Activated naive CD4-positive, alpha-beta T cell treated with anti-CD3 and anti-CD28 coated beads, Interleukin-2, amount 50 U/mL, for 16 hours (primary cell): ENCODE measurements around the gene KLK4.

Experiments used
- DNase-seq: peaks from one replicate; pipeline ENCODE4 v3.0.0-alpha.2; 2020

KLK4 gene

DNA sequence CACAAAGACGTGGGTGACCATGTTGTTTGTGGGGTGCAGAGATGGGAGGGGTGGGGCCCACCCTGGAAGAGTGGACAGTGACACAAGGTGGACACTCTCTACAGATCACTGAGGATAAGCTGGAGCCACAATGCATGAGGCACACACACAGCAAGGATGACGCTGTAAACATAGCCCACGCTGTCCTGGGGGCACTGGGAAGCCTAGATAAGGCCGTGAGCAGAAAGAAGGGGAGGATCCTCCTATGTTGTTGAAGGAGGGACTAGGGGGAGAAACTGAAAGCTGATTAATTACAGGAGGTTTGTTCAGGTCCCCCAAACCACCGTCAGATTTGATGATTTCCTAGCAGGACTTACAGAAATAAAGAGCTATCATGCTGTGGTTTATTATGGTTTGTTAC lies 32.3 kb downstream of the KLK4 start:
- no peak for DNase-seq

- DNase-seq = no peak
Observed at GRCh38 chr19:50877338-50877737, 33.9 kb downstream of the KLK4 start.

GRCh38 chr19:50876456-50876855 lies 34.7 kb downstream of the KLK4 start:
- no peak for DNase-seq

DNA sequence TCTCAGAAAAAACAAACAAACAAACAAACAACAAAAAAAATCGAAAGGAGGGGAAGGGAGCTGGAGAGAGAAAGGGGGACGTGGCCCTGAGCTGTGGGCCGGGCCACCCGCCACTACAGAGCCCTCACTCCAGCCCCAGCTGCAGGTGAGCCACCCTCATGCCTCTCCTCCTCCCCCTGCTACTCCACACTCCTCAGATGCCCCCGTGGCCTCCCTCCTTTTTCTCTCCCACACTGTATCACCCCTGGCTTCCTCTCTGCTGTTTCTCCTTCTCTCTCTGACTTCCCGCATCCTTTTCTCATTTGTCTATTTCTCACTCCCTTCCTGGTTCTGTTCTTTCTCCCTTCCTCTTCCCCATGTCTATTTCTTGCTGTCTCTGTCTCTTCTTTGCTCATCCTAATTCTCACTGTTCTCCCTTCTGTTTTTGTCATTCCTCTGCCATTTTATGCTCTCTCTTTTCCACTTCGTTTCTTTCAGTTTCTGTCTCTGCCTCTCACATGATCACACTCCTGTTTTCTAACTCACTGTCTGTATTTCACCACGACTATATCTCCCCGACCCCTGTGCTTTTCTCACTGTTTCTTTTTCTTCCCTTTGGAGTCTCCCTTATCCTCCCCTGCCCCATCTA lies 35.3 kb downstream of the KLK4 start:
- DNase-seq = no peak

DNA sequence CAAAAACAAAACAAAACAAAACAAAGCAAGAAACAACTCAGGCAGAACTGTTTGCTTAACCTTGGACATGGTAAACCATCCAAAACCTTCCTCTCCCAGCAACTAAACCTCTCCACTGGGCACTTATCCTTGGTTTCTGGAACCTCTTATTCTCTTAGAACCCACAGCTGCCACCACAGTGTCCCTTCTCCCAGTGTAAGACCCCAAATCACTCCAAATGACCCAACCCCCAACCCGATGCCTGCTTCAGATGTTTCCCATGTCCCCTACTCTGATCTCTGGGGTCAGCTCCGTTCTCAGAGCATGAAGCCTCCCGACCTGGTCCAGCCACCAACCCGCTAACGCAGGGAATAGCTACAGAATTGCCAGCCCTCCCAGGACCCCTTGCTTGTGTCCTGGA lies 37.0 kb downstream of the KLK4 start:
- DNase-seq = no peak

- DNase-seq = no peak
Observed at GRCh38 chr19:50873056-50873455, 38.1 kb downstream of the KLK4 start, which contains the start of gene KLK2. Gene KLK2 (plus strand): TSS chr19:50873439. CDS start chr19:50873474, 35 bp downstream.

DNA sequence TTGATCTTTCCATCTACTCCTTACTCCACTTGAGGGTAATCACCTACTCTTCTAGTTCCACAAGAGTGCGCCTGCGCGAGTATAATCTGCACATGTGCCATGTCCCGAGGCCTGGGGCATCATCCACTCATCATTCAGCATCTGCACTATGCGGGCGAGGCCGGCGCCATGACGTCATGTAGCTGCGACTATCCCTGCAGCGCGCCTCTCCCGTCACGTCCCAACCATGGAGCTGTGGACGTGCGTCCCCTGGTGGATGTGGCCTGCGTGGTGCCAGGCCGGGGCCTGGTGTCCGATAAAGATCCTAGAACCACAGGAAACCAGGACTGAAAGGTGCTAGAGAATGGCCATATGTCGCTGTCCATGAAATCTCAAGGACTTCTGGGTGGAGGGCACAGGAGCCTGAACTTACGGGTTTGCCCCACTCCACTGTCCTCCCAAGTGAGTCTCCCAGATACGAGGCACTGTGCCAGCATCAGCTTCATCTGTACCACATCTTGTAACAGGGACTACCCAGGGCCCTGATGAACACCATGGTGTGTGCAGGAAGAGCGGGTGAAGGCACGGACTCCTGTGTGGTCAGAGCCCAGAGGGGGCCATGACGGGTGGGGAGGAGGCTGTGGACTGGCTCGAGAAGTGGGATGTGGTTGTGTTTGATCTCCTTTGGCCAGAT lies 40.6 kb downstream of the KLK4 start:
- no peak for DNase-seq

DNA sequence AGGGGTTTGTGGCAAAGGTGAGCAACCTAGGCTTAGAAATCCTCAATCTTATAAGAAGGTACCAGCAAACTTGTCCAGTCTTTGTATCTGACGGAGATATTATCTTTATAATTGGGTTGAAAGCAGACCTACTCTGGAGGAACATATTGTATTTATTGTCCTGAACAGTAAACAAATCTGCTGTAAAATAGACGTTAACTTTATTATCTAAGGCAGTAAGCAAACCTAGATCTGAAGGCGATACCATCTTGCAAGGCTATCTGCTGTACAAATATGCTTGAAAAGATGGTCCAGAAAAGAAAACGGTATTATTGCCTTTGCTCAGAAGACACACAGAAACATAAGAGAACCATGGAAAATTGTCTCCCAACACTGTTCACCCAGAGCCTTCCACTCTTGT lies 41.7 kb downstream of the KLK4 start:
- no peak for DNase-seq

DNA sequence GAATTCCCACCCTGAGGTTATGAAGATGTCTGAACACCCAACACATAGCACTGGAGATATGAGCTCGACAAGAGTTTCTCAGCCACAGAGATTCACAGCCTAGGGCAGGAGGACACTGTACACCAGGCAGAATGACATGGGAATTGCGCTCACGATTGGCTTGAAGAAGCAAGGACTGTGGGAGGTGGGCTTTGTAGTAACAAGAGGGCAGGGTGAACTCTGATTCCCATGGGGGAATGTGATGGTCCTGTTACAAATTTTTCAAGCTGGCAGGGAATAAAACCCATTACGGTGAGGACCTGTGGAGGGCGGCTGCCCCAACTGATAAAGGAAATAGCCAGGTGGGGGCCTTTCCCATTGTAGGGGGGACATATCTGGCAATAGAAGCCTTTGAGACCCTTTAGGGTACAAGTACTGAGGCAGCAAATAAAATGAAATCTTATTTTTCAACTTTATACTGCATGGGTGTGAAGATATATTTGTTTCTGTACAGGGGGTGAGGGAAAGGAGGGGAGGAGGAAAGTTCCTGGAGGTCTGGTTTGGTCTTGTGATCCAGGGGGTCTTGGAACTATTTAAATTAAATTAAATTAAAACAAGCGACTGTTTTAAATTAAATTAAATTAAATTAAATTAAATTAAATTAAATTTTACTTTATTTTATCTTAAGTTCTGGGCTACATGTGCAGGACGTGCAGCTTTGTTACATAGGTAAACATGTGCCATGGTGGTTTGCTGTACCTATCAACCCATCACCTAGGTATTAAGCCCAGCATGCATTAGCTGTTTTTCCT lies 49.5 kb downstream of the KLK4 start:
- no peak for DNase-seq

GRCh38 chr19:50861010-50861409 lies 50.2 kb downstream of the KLK4 start:
- DNase-seq = no peak

GRCh38 chr19:50859849-50860248 lies 51.3 kb downstream of the KLK4 start:
- no peak for DNase-seq

DNA sequence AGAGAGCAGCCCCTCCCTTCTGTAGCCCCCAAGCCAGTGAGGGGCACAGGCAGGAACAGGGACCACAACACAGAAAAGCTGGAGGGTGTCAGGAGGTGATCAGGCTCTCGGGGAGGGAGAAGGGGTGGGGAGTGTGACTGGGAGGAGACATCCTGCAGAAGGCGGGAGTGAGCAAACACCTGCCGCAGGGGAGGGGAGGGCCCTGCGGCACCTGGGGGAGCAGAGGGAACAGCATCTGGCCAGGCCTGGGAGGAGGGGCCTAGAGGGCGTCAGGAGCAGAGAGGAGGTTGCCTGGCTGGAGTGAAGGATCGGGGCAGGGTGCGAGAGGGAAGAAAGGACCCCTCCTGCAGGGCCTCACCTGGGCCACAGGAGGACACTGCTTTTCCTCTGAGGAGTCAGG lies 52.3 kb downstream of the KLK4 start:
- no peak for DNase-seq

- DNase-seq = no peak
Observed at GRCh38 chr19:50857366-50857765, 53.8 kb downstream of the KLK4 start.
